HepG2 (cell line): ENCODE data around the gene RNF38. TPM values are rescaled to one million over a fixed set of nuclear protein-coding genes. Genes with fewer than 3 reads are reported as not detected.

ENCODE experiments used
- ATAC-seq: fragments of 200-7000 bp; cut with Tn5 transposase; 3 replicates; pipeline ENCODE4 v1.9.1; 2020; ENCODE audit warnings: mild to moderate bottlenecking, moderate library complexity
- BruUV-seq: library from RNA; stranded (reverse); fragments of 400-500 nt; replicated peaks from 2 replicates; lab custom pipeline; 2021; lab: Mats Ljungman, UMichigan
- CTCF ChIA-PET: fragments of 300-600 bp; formaldehyde crosslinking; extraction: SDS; loops from one replicate; lab custom pipeline; 2021; ENCODE audit warnings: low total read pairs, inconsistent platforms, low intra/inter-chr PET ratio; lab: Yijun Ruan, JAX
- POLR2A ChIA-PET: fragments of 350-600 bp; sonication (Branson Sonifier 250); formaldehyde crosslinking; loops from one replicate; lab custom pipeline; 2020; ENCODE audit warnings: antibody characterized with exemption, inconsistent platforms; lab: Yijun Ruan, JAX
- DNase-seq: peaks from one replicate; pipeline ENCODE4 v3.0.0-alpha.2; 2015; ENCODE audit warnings: low spot score
- FAIRE-seq: peaks from 3 replicates; lab custom pipeline; 2011; peaks lifted over from hg19 to GRCh38; lab: Jason Lieb, UNC
- H2AFZ ChIP-seq: one replicate; pipeline ENCODE4 v1.6.1; 2011; ENCODE audit warnings: low read length, inconsistent platforms
- H3K27ac ChIP-seq: fragments of 300-600 bp; 3 replicates; pipeline ENCODE4 v1.8.0; 2011; ENCODE audit warnings: mixed run types, mild to moderate bottlenecking, mixed read lengths, low read length, inconsistent platforms; ENCODE audit not compliant: insufficient read depth; ENCODE audit errors: extremely low read length
- H3K27me3 ChIP-seq, 2 experiments: fragments of 200-600 bp in 1 of 2; 2 replicates in 1 of 2; 3 replicates in 1 of 2; pipeline versions ENCODE4 v1.6.0 to v1.8.0; 2011; ENCODE audit warnings: low read length in 2 of 2, mild to moderate bottlenecking in 2 of 2, moderate library complexity in 2 of 2, inconsistent platforms in 1 of 2; ENCODE audit not compliant: insufficient read depth in 2 of 2, control insufficient read depth in 1 of 2
- H3K36me3 ChIP-seq, 2 experiments: fragments of 200-600 bp in 1 of 2; replicated peaks in 1 of 2; 2 replicates in 1 of 2; 3 replicates in 1 of 2; pipeline versions ENCODE4 v1.5.1 to v1.8.0; 2011; ENCODE audit warnings: low read length in 2 of 2, inconsistent platforms in 1 of 2; ENCODE audit not compliant: insufficient read depth in 2 of 2, control insufficient read depth in 1 of 2
- H3K4me1 ChIP-seq: 2 replicates; pipeline ENCODE4 v1.5.1; 2012; ENCODE audit warnings: low read length, inconsistent platforms; ENCODE audit not compliant: insufficient read depth
- H3K4me2 ChIP-seq: 2 replicates; pipeline ENCODE4 v1.6.0; 2011; ENCODE audit warnings: low read depth, low read length, inconsistent platforms
- H3K4me3 ChIP-seq, 3 experiments: fragments of 200-600 bp in 1 of 3; sonication (generic), shearing (Covaris generic) in 1 of 3; replicated peaks in 1 of 3; 2 replicates each; pipeline ENCODE4 v1.5.1; 2011 to 2016; ENCODE audit warnings: low read length in 3 of 3, inconsistent platforms in 2 of 3, low read depth in 2 of 3, mild to moderate bottlenecking in 2 of 3, control low read depth in 1 of 3, mixed read lengths in 1 of 3; ENCODE audit not compliant: insufficient read depth in 1 of 3
- H3K79me2 ChIP-seq: one replicate; pipeline ENCODE4 v1.6.1; 2011; ENCODE audit warnings: low read length, inconsistent platforms; ENCODE audit not compliant: insufficient read depth
- H3K9ac ChIP-seq: 2 replicates; pipeline ENCODE4 v1.6.0; 2011; ENCODE audit warnings: mild to moderate bottlenecking, low read depth, low read length, inconsistent platforms; ENCODE audit not compliant: insufficient read depth
- H3K9me3 ChIP-seq: 2 replicates; pipeline ENCODE4 v1.5.1; 2012; ENCODE audit warnings: mild to moderate bottlenecking, low read length
- H4K20me1 ChIP-seq: 2 replicates; pipeline ENCODE4 v1.6.0; 2011; ENCODE audit warnings: inconsistent platforms, mild to moderate bottlenecking, low read length, moderate library complexity; ENCODE audit not compliant: insufficient read depth
- ATAD3A ChIP-seq: sonication (generic); formaldehyde crosslinking; IDR thresholded peaks from 2 replicates; pipeline ENCODE4 v1.4.0; 2020; ENCODE audit warnings: missing genetic modification reagents
- JDP2 ChIP-seq: sonication (generic); formaldehyde crosslinking; IDR thresholded peaks from 2 replicates; pipeline ENCODE4 v1.8.1; 2022; ENCODE audit warnings: missing genetic modification reagents, borderline replicate concordance
- LBX2 ChIP-seq: sonication (generic); formaldehyde crosslinking; IDR thresholded peaks from 2 replicates; pipeline ENCODE4 v1.5.0; 2020; ENCODE audit warnings: missing genetic modification reagents, mild to moderate bottlenecking, borderline replicate concordance
- LCORL ChIP-seq, 2 experiments: fragments of 450-650 bp in 1 of 2; sonication (generic) in 1 of 2; formaldehyde crosslinking in 1 of 2; IDR thresholded peaks; 2 replicates each; pipeline versions ENCODE4 v1.5.0 to v1.6.1; 2017 to 2020; ENCODE audit warnings: antibody characterized with exemption in 1 of 2, missing genetic modification reagents in 1 of 2
- RBM39 ChIP-seq: fragments of 200-400 bp; formaldehyde crosslinking; IDR thresholded peaks from one replicate; pipeline ENCODE4 v1.6.1; 2018; ENCODE audit warnings: antibody characterized with exemption, mild to moderate bottlenecking, low read depth, low read length; ENCODE audit not compliant: poor library complexity, severe bottlenecking
- SETDB1 ChIP-seq: sonication (generic); formaldehyde crosslinking; IDR thresholded peaks from 2 replicates; pipeline ENCODE4 v1.5.1; 2020; ENCODE audit warnings: missing genetic modification reagents, mild to moderate bottlenecking, borderline replicate concordance
- SIX4 ChIP-seq: sonication (generic); formaldehyde crosslinking; IDR thresholded peaks from 2 replicates; pipeline ENCODE4 v1.4.0; 2020; ENCODE audit warnings: missing genetic modification reagents
- TAF1 ChIP-seq: sonication (generic); formaldehyde crosslinking; IDR thresholded peaks from 2 replicates; pipeline ENCODE4 v1.4.0; 2020; ENCODE audit warnings: missing genetic modification reagents
- TCF12 ChIP-seq, 2 experiments: fragments of 450-650 bp in 1 of 2; sonication (generic) in 1 of 2; formaldehyde crosslinking in 1 of 2; IDR thresholded peaks; 2 replicates each; pipeline versions ENCODE4 v1.6.1 to v1.8.0; 2017 to 2022; ENCODE audit warnings: antibody characterized with exemption in 1 of 2, mild to moderate bottlenecking in 1 of 2, missing genetic modification reagents in 1 of 2, moderate library complexity in 1 of 2
- ZBTB3 ChIP-seq: sonication (generic); formaldehyde crosslinking; IDR thresholded peaks from 2 replicates; pipeline ENCODE4 v1.4.0; 2020; ENCODE audit warnings: low read depth, mild to moderate bottlenecking, moderate library complexity, missing genetic modification reagents, borderline replicate concordance
- ZFP41 ChIP-seq: sonication (generic); formaldehyde crosslinking; IDR thresholded peaks from 2 replicates; pipeline ENCODE4 v1.4.0; 2020; ENCODE audit warnings: mild to moderate bottlenecking, missing genetic modification reagents, borderline replicate concordance
- ZNF160 ChIP-seq: sonication (generic); formaldehyde crosslinking; IDR thresholded peaks from 2 replicates; pipeline ENCODE4 v1.8.0; 2022; ENCODE audit warnings: mild to moderate bottlenecking, inconsistent platforms, missing genetic modification reagents
- ZNF788 ChIP-seq: sonication (generic); formaldehyde crosslinking; IDR thresholded peaks from 2 replicates; pipeline ENCODE4 v1.5.0; 2020; ENCODE audit warnings: mild to moderate bottlenecking, missing genetic modification reagents, borderline replicate concordance
- ZNF83 ChIP-seq: sonication (generic); formaldehyde crosslinking; IDR thresholded peaks from 2 replicates; pipeline ENCODE4 v1.4.0; 2020; ENCODE audit warnings: missing genetic modification reagents, mild to moderate bottlenecking, borderline replicate concordance
- ZSCAN30 ChIP-seq: sonication (generic); formaldehyde crosslinking; IDR thresholded peaks from 2 replicates; pipeline ENCODE4 v1.5.0; 2020; ENCODE audit warnings: mild to moderate bottlenecking, missing genetic modification reagents
- WGBS: methylation state at CpG from one replicate; pipeline ENCODE4 v1.1.6; 2017; ENCODE audit warnings: low lambda C conversion rate; 5-methylcytosine and 5-hydroxymethylcytosine counted together
- in situ Hi-C: cut with HindIII; loops from 2 replicates; pipeline ENCODE4 v1.10.0; 2017; ENCODE audit warnings: low pct_unique_long_range_greater_than_20kb; ENCODE audit not compliant: extremely low pct_ligation_motif_present
- intact Hi-C: fragments of 100-400 bp; cut with micrococcal nuclease; formaldehyde crosslinking; loops from one replicate; pipeline ENCODE4 v1.10.0; 2022; ENCODE audit not compliant: unreplicated experiment
- polyA plus RNA-seq, 8 experiments: library from polyadenylated mRNA; depleted of rRNA in 3 of 8; stranded (reverse) in 7 of 8; unstranded in 1 of 8; fragments of >200 nt; fragmentation: Illumina TruSeq in 4 of 8; extraction: Trizol in 4 of 8; gene quantifications; 2 replicates each; pipeline versions ENCODE4 v1.2.1 to v1.2.3, GENCODE V29; 2011 to 2016; ENCODE audit warnings: low read depth in 4 of 8, missing spikeins in 1 of 8, mixed read lengths in 1 of 8; ENCODE audit not compliant: insufficient read depth in 1 of 8
- total RNA-seq, 5 experiments: library from RNA; depleted of rRNA; stranded (reverse); fragments of >200 nt; fragmentation: Illumina TruSeq; extraction: Trizol; gene quantifications; 2 replicates each; pipeline ENCODE4 v1.2.3, GENCODE V29; 2016; ENCODE audit warnings: low read depth in 1 of 5

Gene RNF38
- total and polyA plus RNA-seq, 2 of the 13 experiments (the other 11 are each of a cell fraction or from before 2014, with no cell fraction given), result 9.1 to 32.1 TPM

GRCh38 chr9:36301227-36301626 is 98.8 kb downstream of the RNF38 start:
- DNase-seq (no peak), ATAC-seq (no peak), FAIRE-seq (no peak)
- H3K4me2 ChIP-seq, result no peak overlapping the region
- no peaks in the 10 kb centered on the region for H3K27me3 ChIP-seq
- intact Hi-C loops (no loop called here), in situ Hi-C loops (no loop called here)
- BruUV-seq, result no TSS peak
- no peaks in the 10 kb centered on the region for H4K20me1 ChIP-seq
- H3K9ac ChIP-seq, result no peak overlapping the region
- H3K9me3 ChIP-seq, result no peaks in the 10 kb centered on the region
- no peaks in the 10 kb centered on the region for H3K36me3 ChIP-seq
- ChIA-PET CTCF (no interaction called here), POLR2A (no interaction called here)
- H3K27ac ChIP-seq, result no peak overlapping the region
- WGBS, result 56% methylated on average over 5 of the region's 5 CpGs
- no peaks in the 10 kb centered on the region for H3K79me2 ChIP-seq
- no peak for TF ChIP-seq JDP2 (CRISPR knock-in tag)
- TF ChIP-seq TAF1 (CRISPR knock-in tag), result no peak
- TF ChIP-seq ATAD3A (CRISPR knock-in tag), result no peak
- TF ChIP-seq ZFP41 (CRISPR knock-in tag), result no peak
- TF ChIP-seq ZNF788 (CRISPR knock-in tag), result no peak
- TF ChIP-seq ZNF83 (CRISPR knock-in tag), result no peak
- TF ChIP-seq LCORL (IDR thresholded peaks at IDR 0.05), result no peak
- TF ChIP-seq LCORL (CRISPR knock-in tag; IDR thresholded peaks at IDR 0.05), result no peak
- no peak for TF ChIP-seq TCF12 (IDR thresholded peaks at IDR 0.05)
- TF ChIP-seq TCF12 (CRISPR knock-in tag; IDR thresholded peaks at IDR 0.05), result no peak
- TF ChIP-seq ZSCAN30 (CRISPR knock-in tag), result no peak
- TF ChIP-seq SETDB1 (CRISPR knock-in tag), result no peak
- TF ChIP-seq ZNF160, result no peak
- no peak for TF ChIP-seq ZBTB3 (CRISPR knock-in tag)
- TF ChIP-seq SIX4 (CRISPR knock-in tag), result no peak
- no peak for TF ChIP-seq RBM39
- TF ChIP-seq LBX2 (CRISPR knock-in tag), result no peak
- H3K4me1 ChIP-seq, result peaks cover 17% of the 10 kb centered on the region
- H3K4me3 ChIP-seq, result no peak overlapping the region
- H2AFZ ChIP-seq, result no peak overlapping the region
